HG02588 (cell line): ENCODE data around the gene RBM6.
"Not testable (repeated sequence)": the region's sequence is repeated elsewhere in the genome, so short reads cannot be mapped to it uniquely, and the experiment has no call there.

Experiments used
- ATAC-seq: cut with Tn5 transposase; IDR thresholded peaks from one replicate; pipeline ENCODE4 v1.9.1; 2021; ENCODE audit warnings: mild to moderate bottlenecking, moderate library complexity; ENCODE audit not compliant: unreplicated experiment

The RBM6 gene

DNA sequence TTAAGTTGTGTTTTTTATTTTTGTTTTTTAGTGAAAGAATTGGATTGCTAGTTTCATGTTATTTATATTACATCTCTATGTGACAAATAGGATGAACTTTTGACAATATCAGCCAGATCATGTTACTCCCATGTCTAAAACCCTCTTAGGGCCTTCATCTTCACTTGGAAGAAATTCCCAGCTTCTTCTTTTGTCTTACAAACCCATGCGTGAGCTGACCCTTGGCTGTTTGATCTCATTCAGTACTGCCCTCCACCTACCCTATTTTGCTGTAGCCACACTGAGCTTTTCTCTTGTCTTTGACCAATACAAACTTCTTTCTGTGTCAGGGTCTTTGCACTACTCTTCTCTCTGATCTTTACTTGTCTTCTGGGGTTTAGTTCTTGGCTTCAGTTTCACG, 37.0 kb downstream of the RBM6 start:
- no peak for ATAC-seq

DNA sequence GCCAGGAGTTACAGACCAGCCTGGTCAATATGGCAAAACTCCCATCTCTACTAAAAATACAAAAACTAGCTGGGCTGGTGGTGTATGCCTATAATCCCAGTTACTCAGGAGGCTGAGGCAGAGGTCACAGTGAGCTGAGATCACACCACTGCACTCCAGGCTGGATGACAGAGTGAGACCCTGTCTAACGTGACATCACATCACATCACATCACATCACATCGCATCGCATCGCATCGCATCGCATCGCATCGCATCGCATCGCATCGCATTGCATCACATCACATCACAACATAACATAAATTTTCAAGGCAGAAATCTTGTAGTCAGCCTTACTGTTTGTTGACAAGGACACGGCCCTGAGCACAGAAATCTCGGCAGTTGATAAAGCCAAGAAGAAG, 44.4 kb downstream of the RBM6 start:
- no peak for ATAC-seq

GRCh38 chr3:49992326-49992725, 52.4 kb downstream of the RBM6 start:
- ATAC-seq, result no peak

DNA sequence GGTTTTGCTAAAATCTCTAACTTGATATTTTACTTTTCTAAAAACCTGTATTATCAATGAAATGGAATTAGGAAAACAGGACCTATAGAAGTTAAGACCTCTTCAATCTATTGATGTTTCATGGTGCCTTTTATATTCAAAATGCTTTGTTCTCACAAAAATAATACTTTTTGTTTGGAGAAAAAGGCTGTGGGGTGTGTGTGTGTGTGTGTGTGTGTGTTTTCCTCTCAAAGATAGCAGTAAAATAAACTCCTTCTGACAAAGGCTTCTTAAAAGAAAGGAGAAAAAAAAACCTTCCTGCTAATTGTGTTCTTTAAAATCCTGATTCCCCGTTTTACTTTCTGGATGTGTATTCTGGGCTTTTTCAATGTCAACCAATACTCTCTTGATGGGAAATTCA, 54.5 kb downstream of the RBM6 start:
- no peak for ATAC-seq

DNA sequence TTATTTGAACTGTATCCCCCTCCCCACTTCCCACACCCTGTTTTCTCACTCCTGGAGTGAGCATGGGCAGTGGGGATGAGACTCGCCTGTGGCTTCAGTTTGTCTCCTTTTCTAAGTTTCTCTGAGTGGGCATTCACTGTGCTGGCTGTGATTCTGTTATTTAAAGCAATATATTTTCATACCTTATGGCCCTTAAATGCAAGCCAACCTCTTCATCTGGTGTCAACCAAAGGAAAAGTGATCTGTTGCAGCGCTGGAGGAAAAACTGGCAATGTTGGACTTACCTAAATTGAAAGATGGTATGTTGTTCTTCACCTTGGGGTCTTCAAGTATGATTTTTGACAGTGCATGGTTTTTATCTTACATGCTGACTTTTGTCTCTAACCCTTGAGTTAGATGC, 56.1 kb downstream of the RBM6 start:
- no peak for ATAC-seq

DNA sequence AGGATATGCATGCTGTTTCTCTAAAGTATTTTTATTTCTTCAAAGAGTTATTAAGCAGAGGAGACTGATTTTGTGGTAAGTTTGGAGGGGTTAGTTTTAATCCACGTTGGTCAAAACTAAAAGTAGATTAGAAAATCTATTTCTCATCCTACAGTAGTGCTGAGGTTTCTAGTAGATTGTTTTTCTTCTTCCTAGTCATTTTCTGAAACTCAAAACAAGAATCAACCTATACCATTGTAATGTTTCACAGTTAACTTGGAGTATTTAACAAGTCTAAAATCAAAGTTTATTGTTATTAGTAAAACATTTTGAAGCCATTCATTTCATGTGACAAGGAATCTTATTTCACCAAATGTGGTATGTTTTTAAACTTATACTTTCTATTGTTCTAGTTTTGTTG, 57.9 kb downstream of the RBM6 start:
- ATAC-seq, result no peak

- no peak for ATAC-seq
These were observed 58.4 kb downstream of the RBM6 start for GRCh38 chr3:49998326-49998725.

DNA sequence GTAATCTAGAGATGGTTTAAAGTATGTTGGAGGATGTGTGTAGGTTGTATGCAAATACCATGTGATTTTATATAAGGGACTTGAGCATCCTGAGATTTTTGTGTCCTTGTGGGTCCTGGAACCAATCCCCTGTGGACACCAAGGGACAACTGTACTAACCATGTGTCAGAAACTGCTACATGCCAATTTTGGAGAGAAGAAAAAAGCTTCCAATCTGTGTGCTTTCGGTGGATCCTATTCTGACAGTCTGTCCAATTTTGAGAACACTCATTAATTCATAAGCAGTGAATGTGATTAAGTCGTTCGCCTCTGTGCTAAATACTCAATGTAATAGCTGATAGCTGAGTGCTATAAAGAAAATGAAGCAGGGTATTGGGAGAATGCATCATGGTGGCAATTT, 61.6 kb downstream of the RBM6 start:
- no peak for ATAC-seq

- ATAC-seq, result no peak
These were observed 63.3 kb downstream of the RBM6 start for GRCh38 chr3:50003216-50003615.

DNA sequence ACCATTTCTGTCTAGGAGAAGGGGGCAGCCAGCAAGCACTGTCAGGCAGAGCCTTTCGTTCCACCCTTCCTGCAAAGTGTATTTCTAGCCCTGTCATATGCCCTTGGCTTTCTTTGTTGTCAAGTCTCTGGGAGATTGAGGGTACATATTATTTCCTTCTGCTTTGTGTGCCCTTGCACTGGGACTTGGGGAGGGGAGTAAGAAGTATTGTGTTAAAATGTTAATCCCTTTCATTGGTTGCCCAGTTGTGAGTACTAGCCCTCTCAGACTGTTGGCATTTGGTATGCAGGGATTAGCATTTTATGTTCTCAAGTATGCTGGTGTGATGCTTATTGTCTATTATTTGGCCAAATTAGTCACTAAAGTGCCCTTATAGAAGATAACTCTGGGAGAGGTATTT, 63.9 kb downstream of the RBM6 start:
- no peak for ATAC-seq

DNA sequence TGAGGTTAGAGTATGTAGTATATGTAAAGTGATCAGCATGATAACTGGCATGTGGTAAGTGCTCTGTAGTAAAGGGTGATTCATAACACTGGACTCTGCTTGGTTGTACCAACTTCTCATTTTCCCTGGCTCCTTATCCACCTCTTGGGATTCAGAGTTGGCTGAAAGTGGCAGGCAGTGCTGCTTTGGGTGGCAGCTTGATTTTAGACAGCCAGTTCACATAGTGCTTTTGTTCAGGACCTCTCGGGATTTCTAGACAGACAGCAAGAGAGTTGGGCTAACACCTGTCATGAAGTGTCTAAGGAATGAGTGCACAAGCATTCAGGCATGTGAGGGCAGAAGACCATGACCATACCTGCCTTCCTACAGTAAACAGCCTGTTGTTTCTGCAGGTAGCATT, 69.0 kb downstream of the RBM6 start:
- no peak for ATAC-seq

DNA sequence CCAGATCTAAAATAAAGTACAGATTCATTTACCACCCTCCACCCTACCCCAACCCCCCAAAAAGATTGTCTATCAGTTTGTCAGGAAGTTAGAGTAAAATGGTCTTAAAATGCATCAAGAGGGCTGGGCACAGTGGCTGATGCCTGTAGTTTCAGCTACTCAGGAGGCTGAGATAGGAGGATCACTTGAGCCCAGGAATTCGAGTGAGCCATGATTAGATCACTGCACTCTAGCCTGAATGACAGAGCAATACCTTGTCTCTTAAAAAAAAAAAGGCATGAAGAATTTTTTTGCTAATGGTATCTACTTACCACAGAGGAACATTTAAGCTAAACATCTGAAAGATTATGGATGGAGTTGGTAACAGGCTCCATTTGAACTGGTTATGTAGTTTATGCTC, 71.0 kb downstream of the RBM6 start:
- ATAC-seq, result no peak

GRCh38 chr3:50015918-50016317, 76.0 kb downstream of the RBM6 start:
- ATAC-seq, result no peak

DNA sequence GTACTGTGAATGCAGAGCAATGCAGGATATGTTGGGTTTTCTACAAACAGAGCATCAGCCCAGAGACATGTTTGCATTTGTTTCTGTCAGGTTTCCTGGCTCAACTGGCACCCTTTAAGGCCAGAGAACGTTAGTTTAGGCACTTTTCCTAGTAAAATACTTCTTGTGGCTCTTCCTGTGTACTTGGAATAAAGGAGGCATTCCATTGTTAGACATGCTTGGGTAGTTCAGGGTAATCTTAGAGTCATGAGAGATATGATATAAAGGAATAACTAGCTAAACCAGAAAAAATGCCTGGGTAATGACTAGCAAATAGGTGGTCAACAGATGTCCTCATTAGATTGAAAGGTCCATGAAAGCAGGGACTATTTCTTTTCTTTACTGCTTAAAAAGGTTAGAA, 88.4 kb downstream of the RBM6 start:
- ATAC-seq, result no peak

- ATAC-seq, result not testable (repeated sequence)
These were observed 91.3 kb downstream of the RBM6 start for GRCh38 chr3:50031201-50031600.

GRCh38 chr3:50044976-50045375, 105.0 kb downstream of the RBM6 start:
- ATAC-seq, result no peak

DNA sequence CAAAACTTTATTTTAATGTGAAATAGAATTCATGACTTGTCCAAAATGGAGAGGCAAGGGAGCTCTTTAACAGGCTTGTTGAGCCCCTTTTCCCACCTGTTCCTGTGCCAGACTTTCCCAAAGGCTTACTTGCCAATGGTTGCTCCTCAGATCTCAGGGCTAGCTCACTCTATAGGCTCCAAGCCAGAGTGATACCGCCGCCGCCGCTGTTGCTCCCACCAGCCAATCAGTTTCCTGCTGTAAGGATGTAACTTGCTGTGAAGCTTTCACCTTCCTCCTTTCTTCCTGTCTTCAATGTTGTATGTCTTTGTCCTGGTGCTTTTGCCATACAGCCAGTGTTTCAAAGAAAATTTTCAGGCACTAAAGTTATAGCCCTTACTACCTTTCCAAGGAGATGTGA, 107.5 kb downstream of the RBM6 start:
- no peak for ATAC-seq

- ATAC-seq, result no peak
These were observed 110.4 kb downstream of the RBM6 start for GRCh38 chr3:50050361-50050760.

GRCh38 chr3:50057756-50058155, 117.8 kb downstream of the RBM6 start:
- ATAC-seq, result no peak

DNA sequence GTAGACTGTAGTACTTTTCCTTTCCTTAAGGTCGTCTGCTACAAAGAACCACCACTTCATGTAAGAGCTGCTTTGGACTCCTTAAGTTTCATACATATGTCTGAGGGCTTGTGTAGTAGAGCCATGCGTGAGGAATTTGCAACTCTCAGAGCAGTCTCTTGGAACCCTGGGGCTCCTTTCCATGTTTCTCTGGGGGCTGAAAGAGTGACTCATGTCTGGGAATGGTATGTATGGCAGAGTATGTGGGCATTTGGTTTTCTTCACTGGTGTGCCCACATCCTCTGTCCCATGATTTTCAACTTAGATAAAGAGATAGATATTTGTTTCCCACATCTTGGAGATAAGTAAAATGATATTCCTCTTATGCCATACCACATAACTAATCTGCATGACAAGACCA, 128.2 kb downstream of the RBM6 start:
- ATAC-seq, result no peak

- no peak for ATAC-seq
These were observed 138.1 kb downstream of the RBM6 start for GRCh38 chr3:50078091-50078490.

DNA sequence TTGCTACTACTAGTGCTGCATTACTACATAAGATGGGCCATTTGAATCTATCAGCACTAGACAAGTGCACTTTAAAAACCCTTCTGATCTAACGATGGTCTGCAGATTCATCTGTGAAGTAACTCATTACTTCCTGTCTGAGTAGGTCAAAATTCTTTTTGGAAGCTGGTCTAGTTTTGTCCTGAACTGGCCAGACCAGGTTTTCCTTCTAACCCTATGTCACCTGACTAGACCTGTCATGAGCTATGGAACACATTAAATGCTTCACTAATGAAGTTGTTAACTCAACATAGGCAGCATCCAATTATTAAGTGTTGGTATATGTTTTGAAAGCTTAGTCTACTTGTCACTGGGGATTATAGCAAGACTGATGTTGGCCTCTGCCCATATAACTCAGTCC, 138.7 kb downstream of the RBM6 start:
- ATAC-seq, result no peak

GRCh38 chr3:50084951-50085350, 145.0 kb downstream of the RBM6 start:
- not testable (repeated sequence) for ATAC-seq
